Measurements from ENCODE around the gene DBNL. TPM values are rescaled to one million over a fixed set of nuclear protein-coding genes. Genes with fewer than 3 reads are reported as not detected.

Gene DBNL
- polyA plus RNA-seq, 3 donors: 228 to 321 (median 304) TPM

DNA sequence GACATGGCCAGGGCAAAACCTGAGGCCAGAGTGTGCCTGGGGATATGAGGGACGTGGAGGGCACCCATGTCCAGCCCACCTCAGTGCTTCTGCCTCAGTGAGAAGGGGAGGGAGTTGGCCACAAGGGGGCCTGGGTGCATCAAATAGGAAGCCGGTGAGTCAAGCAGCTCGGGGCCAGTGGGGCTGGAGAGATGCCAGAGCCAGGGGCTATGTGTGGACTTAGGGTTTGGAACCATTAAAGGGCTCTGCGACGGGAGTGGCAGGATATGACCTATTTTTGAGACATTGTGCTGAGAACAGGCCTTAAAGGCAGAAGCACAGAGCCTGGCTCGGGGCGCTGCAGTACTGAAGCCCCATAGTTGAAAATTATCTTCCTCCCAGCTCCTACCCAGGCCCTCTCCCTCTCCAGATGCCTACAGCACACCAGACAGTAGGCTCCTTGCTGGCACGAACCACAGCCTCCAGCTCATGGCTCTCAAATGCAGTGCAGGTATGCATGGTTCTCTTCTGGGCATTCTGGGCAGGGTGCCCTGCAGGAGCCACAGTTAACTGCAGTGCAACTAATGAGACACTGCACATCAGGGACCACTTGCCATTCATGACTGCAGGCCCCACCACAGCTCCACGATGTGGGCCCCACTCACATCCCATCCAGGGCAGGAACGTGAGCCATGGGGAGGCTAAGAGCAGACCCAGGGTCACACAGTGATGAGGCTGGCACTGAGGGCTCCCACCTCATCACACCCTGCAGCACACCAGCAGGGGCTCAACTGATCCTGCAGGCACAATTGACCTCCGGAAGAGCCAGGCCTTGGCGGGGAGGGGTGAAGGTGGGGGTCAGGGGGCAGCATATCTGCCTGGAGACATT is 28.1 kb downstream of the DBNL start:
- peak; percentile 65 to 79 (median 72) for DNase-seq
- Mint-ChIP-seq H3K27ac (peak overlapping the region; percentile 5 to 99 (median 98)), H3K9me3 (peaks cover 0 to 2% (median 0%) of the 10 kb centered on the region in 7 donors), H3K36me3 (peaks cover 30 to 52% of the 10 kb centered on the region in 2 donors), H3K27me3 (ENCODE audit: low read depth in 3 of 3) (peaks cover under 1 to 3% (median 3%) of the 10 kb centered on the region in 3 donors), H3K4me1 (peaks cover 40% of the 10 kb centered on the region), H3K4me3 (peak overlapping the region in 1 of 2 donors; percentile 34)
- H3K27ac ChIP-seq (ENCODE audit: low read depth in 1 of 2, low read length in 2 of 2): peak overlapping the region in 1 of 2 donors; percentile 97
- H4K20me1 ChIP-seq (ENCODE audit: insufficient read depth, low read length): peaks cover 11% of the 10 kb centered on the region
- WGBS (ENCODE audit: insufficient coverage): 65% methylated on average over 10 of the region's 12 CpGs
- peaks cover 18 to 27% of the 10 kb centered on the region in 2 donors for H3K4me1 ChIP-seq (ENCODE audit: control insufficient read depth in 1 of 2, insufficient read depth in 2 of 2, low read length in 2 of 2)
- H3K9ac ChIP-seq (ENCODE audit: insufficient read depth, low read length, poor library complexity, severe bottlenecking): no peak overlapping the region
- no peaks in the 10 kb centered on the region for H3K79me2 ChIP-seq (ENCODE audit: insufficient read depth, low read length)
- H3K36me3 ChIP-seq (replicated peaks in 1 of 2; ENCODE audit: control insufficient read depth in 1 of 2, insufficient read depth in 2 of 2, low read length in 2 of 2): peaks cover 27 to 34% of the 10 kb centered on the region in 2 donors
- H3K27me3 ChIP-seq (ENCODE audit: control insufficient read depth in 2 of 2, insufficient read depth in 2 of 2, low read length in 2 of 2): no peaks in the 10 kb centered on the region
- no peaks in the 10 kb centered on the region for H3K9me3 ChIP-seq (replicated peaks in 1 of 2; ENCODE audit: control insufficient read depth in 1 of 2, insufficient read depth in 1 of 2, low read length in 2 of 2)
- peak; percentile 90 for TF ChIP-seq CTCF (IDR thresholded peaks at IDR 0.05)
- no peak overlapping the region for H3K4me3 ChIP-seq (replicated peaks in 1 of 3; ENCODE audit: low read depth in 2 of 3, low read length in 3 of 3)
- H2AFZ ChIP-seq (ENCODE audit: insufficient read depth, low read depth, low read length, poor library complexity, severe bottlenecking): no peak overlapping the region
- intact Hi-C loops (cut with micrococcal nuclease): no loop called here
- no peak overlapping the region for H3K4me2 ChIP-seq (replicated peaks; ENCODE audit: extremely low read depth, low read length, poor library complexity, severe bottlenecking)

GRCh38 chr7:44073664-44074348 is 29.3 kb downstream of the DBNL start:
- H3K9me3 ChIP-seq (replicated peaks in 1 of 2; ENCODE audit: control insufficient read depth in 1 of 2, insufficient read depth in 1 of 2, low read length in 2 of 2): no peaks in the 10 kb centered on the region
- Mint-ChIP-seq H3K9me3 (peaks cover 0 to 2% (median 0%) of the 10 kb centered on the region in 7 donors), H3K27me3 (ENCODE audit: low read depth in 3 of 3) (peaks cover 0 to 4% (median 0%) of the 10 kb centered on the region in 3 donors), H3K4me1 (peaks cover 40% of the 10 kb centered on the region), H3K36me3 (peaks cover 42 to 64% of the 10 kb centered on the region in 2 donors), H3K27ac (peak overlapping the region; percentile 95 to 99 (median 98)), H3K4me3 (peak overlapping the region; percentile 79 to 80)
- H3K27me3 ChIP-seq (ENCODE audit: control insufficient read depth in 2 of 2, insufficient read depth in 2 of 2, low read length in 2 of 2): no peaks in the 10 kb centered on the region
- TF ChIP-seq CTCF (IDR thresholded peaks at IDR 0.05): no peak
- H3K79me2 ChIP-seq (ENCODE audit: insufficient read depth, low read length): no peaks in the 10 kb centered on the region
- H3K4me2 ChIP-seq (replicated peaks; ENCODE audit: extremely low read depth, low read length, poor library complexity, severe bottlenecking): peak overlapping the region; percentile 72
- 26% methylated on average over 12 of the region's 26 CpGs for WGBS (ENCODE audit: insufficient coverage)
- peak overlapping the region; percentile 90 to 97 for H3K27ac ChIP-seq (ENCODE audit: low read depth in 1 of 2, low read length in 2 of 2)
- peak overlapping the region; percentile 86 for H3K9ac ChIP-seq (ENCODE audit: insufficient read depth, low read length, poor library complexity, severe bottlenecking)
- peaks cover 6% of the 10 kb centered on the region for H4K20me1 ChIP-seq (ENCODE audit: insufficient read depth, low read length)
- intact Hi-C loops (cut with micrococcal nuclease): loop anchor here in 1 of 2 donors (2.0 kb wide), 1 partner anchor 27 kb away; no protein-coding TSS in a partner anchor
- H3K4me3 ChIP-seq (replicated peaks in 1 of 3; ENCODE audit: low read depth in 2 of 3, low read length in 3 of 3): peak overlapping the region in 1 of 3 experiments; percentile 58
- H2AFZ ChIP-seq (ENCODE audit: insufficient read depth, low read depth, low read length, poor library complexity, severe bottlenecking): peak overlapping the region; percentile 10
- peaks cover 39 to 47% of the 10 kb centered on the region in 2 donors for H3K36me3 ChIP-seq (replicated peaks in 1 of 2; ENCODE audit: control insufficient read depth in 1 of 2, insufficient read depth in 2 of 2, low read length in 2 of 2)
- H3K4me1 ChIP-seq (ENCODE audit: control insufficient read depth in 1 of 2, insufficient read depth in 2 of 2, low read length in 2 of 2): peaks cover 18 to 27% of the 10 kb centered on the region in 2 donors
- peak; percentile 95 to 97 (median 96) for DNase-seq
